Activated CD4-positive, alpha-beta T cell treated with anti-CD3 and anti-CD28 coated beads, Interleukin-2, amount 50 U/mL, for 1 hour (primary cell): Measurements from ENCODE around the gene TGFBR3L.

Source experiments
- DNase-seq: peaks from one replicate; pipeline ENCODE4 v3.0.0-alpha.2; 2020

TGFBR3L gene

GRCh38 chr19:7963566-7963965 is 48.9 kb downstream of the TGFBR3L start:
- DNase-seq: no peak

- DNase-seq: no peak
These were observed 50.7 kb downstream of the TGFBR3L start for GRCh38 chr19:7965259-7965841.

- DNase-seq: no peak
These were observed 51.5 kb downstream of the TGFBR3L start for GRCh38 chr19:7965921-7966665.

- no peak for DNase-seq
These were observed 53.6 kb downstream of the TGFBR3L start for GRCh38 chr19:7968008-7968795.
